Nephron (organoid): Measurements from ENCODE around the gene POMT2.

Experiments
- H3K27ac Mint-ChIP-seq, 3 experiments: 2 replicates each; pipeline ENCODE4 v1.8.0; 2020; ENCODE audit warnings: mixed read lengths in 3 of 3, mild to moderate bottlenecking in 2 of 3, moderate library complexity in 1 of 3
- H3K27me3 Mint-ChIP-seq: 2 replicates; pipeline ENCODE4 v1.8.0; 2021; ENCODE audit warnings: low read depth, mild to moderate bottlenecking, moderate library complexity, mixed read lengths
- H3K36me3 Mint-ChIP-seq: 2 replicates; pipeline ENCODE4 v1.8.0; 2020; ENCODE audit warnings: low read depth, mixed read lengths
- H3K4me1 Mint-ChIP-seq: 2 replicates; pipeline ENCODE4 v1.8.0; 2020; ENCODE audit warnings: mixed read lengths
- H3K4me3 Mint-ChIP-seq, 3 experiments: 2 replicates each; pipeline ENCODE4 v1.8.0; 2020; ENCODE audit warnings: mild to moderate bottlenecking in 3 of 3, mixed read lengths in 3 of 3, moderate library complexity in 2 of 3
- H3K9me3 Mint-ChIP-seq: 2 replicates; pipeline ENCODE4 v1.8.0; 2020; ENCODE audit warnings: mixed read lengths
- TF ChIP-seq, protein P1 (sequence below), 3 experiments: fragments of 200-600 bp; sonication (generic); IDR thresholded peaks; one replicate each; pipeline ENCODE4 v1.5.0; 2021; ENCODE audit warnings: antibody characterized with exemption in 3 of 3; ENCODE audit not compliant: unreplicated experiment in 3 of 3

POMT2 gene

DNA sequence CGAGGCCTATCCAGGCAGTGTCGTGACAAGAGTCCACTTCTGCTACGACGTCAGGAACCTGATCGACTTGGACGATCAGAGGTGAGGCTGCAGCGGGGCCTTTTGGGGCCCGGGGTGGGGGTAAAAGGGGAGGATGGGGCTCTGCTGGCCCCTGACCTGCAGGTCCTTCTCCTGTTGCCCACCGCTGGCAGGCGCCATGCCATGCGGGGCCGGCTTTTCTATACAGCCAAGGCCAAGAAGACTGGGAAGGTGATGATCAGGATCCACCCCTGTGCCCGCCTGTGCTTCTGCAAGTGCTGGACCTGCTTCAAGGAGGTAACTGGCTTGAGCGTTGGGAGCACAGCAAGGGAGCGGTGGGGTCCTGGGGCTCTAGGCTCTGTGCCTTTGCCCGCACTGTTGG, 81.3 kb downstream of the POMT2 start:
- no peak overlapping the region for H3K4me3 Mint-ChIP-seq
- H3K36me3 Mint-ChIP-seq, result no peaks in the 10 kb centered on the region
- H3K27me3 Mint-ChIP-seq, result peaks cover 11% of the 10 kb centered on the region
- no peak overlapping the region for H3K27ac Mint-ChIP-seq
- no peaks in the 10 kb centered on the region for H3K9me3 Mint-ChIP-seq
- TF ChIP-seq, protein P1, sequence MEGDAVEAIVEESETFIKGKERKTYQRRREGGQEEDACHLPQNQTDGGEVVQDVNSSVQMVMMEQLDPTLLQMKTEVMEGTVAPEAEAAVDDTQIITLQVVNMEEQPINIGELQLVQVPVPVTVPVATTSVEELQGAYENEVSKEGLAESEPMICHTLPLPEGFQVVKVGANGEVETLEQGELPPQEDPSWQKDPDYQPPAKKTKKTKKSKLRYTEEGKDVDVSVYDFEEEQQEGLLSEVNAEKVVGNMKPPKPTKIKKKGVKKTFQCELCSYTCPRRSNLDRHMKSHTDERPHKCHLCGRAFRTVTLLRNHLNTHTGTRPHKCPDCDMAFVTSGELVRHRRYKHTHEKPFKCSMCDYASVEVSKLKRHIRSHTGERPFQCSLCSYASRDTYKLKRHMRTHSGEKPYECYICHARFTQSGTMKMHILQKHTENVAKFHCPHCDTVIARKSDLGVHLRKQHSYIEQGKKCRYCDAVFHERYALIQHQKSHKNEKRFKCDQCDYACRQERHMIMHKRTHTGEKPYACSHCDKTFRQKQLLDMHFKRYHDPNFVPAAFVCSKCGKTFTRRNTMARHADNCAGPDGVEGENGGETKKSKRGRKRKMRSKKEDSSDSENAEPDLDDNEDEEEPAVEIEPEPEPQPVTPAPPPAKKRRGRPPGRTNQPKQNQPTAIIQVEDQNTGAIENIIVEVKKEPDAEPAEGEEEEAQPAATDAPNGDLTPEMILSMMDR (IDR thresholded peaks at IDR 0.05; ENCODE audit: unreplicated experiment in 3 of 3), result no peak
- H3K4me1 Mint-ChIP-seq, result no peaks in the 10 kb centered on the region

DNA sequence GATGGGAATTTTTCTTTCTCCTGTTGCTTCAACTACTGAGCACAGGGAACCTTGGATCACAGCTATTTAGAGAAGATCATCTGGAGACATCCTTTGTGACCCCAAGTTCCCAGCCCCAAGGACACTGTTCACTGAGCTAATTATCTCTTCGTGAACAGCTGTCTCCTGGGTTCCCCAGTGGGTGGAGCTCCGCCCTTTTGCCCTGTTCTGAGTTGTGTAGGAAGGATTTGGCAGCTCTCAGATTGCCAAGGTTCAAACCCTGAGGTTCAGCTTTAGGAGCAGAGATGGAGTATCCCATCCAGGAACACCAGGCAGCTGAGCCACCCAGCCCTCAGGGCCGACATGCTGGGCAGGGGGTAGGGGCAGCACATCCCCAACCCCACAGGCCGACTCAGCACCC, 81.7 kb downstream of the POMT2 start:
- H3K9me3 Mint-ChIP-seq, result no peaks in the 10 kb centered on the region
- no peak overlapping the region for H3K4me3 Mint-ChIP-seq

DNA sequence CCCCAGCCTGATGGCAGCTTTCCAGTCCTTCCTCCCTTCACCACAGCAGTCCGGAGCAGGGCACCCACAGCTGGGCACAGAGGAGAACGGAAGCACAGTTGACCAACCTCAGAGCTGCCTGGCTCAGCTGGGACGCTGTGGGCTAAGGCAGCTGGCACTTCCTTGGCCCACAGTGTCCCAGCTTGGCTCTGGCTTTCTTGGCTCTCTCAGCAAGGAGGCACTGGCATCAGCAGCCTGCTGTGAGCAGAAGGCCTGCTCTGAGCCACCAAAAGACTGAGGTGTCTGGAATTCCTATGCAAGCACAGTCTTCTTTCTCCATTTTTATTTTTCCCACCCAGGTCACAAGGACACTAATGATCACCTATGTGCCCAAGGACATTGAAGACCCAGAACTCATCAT, 82.3 kb downstream of the POMT2 start:
- no peaks in the 10 kb centered on the region for H3K9me3 Mint-ChIP-seq
- H3K27ac Mint-ChIP-seq, result no peak overlapping the region
- no peaks in the 10 kb centered on the region for H3K36me3 Mint-ChIP-seq
- H3K4me3 Mint-ChIP-seq, result no peak overlapping the region
- no peaks in the 10 kb centered on the region for H3K4me1 Mint-ChIP-seq
- peaks cover 12% of the 10 kb centered on the region for H3K27me3 Mint-ChIP-seq
- TF ChIP-seq, protein P1 (IDR thresholded peaks at IDR 0.05; ENCODE audit: unreplicated experiment in 3 of 3), result no peak

More for the DNA sequence above, 81.7 kb downstream of the POMT2 start:
- no peak overlapping the region for H3K27ac Mint-ChIP-seq
- no peaks in the 10 kb centered on the region for H3K4me1 Mint-ChIP-seq
- TF ChIP-seq, protein P1 (IDR thresholded peaks at IDR 0.05; ENCODE audit: unreplicated experiment in 3 of 3), result no peak
- H3K36me3 Mint-ChIP-seq, result no peaks in the 10 kb centered on the region
- peaks cover 11% of the 10 kb centered on the region for H3K27me3 Mint-ChIP-seq

DNA sequence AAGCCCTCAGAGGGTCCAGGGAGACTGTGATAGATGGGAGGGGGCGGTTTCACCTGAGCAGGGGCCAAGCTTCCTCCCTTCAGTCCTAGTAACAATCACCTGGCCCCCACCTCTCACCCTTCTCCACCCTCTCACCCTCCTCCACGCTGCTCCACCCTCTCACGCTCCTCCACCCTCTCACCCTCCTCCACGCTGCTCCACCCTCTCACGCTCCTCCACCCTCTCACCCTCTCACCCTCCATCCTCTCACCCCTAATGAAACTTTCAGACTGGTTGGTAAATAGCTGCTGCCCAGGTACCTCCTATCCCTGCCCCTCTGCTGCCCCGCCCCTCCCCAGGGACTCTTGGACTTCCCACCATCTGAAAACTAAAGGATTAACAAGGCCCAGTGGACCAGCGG, 83.9 kb downstream of the POMT2 start:
- no peaks in the 10 kb centered on the region for H3K4me1 Mint-ChIP-seq
- H3K36me3 Mint-ChIP-seq, result no peaks in the 10 kb centered on the region
- TF ChIP-seq, protein P1 (IDR thresholded peaks at IDR 0.05; ENCODE audit: unreplicated experiment in 3 of 3), result no peak
- no peak overlapping the region for H3K27ac Mint-ChIP-seq
- H3K9me3 Mint-ChIP-seq, result peaks cover under 1% of the 10 kb centered on the region
- H3K27me3 Mint-ChIP-seq, result peaks cover 13% of the 10 kb centered on the region
- no peak overlapping the region for H3K4me3 Mint-ChIP-seq

DNA sequence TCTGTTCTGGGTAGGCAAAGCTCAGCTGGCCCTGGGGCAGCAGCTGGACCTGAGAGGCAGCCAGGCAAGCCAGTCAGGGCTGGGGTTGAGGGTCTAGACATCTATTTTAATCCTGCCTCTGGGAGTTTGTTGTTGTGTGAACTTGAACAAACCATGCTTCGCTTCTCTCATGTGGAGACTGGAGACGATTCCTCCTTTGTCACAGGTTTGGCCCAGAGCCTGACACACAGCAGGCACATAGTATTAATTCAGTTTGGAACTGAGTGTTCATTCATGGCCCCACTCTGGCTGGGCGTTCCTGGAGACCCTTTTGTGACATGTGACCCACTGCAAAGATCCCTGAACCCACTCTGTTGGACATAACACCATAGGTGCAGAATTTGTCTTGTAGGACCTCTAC, 89.0 kb downstream of the POMT2 start:
- peaks cover 11% of the 10 kb centered on the region for H3K27me3 Mint-ChIP-seq
- H3K4me3 Mint-ChIP-seq, result no peak overlapping the region
- TF ChIP-seq, protein P1 (IDR thresholded peaks at IDR 0.05; ENCODE audit: unreplicated experiment in 3 of 3), result no peak
- no peaks in the 10 kb centered on the region for H3K4me1 Mint-ChIP-seq
- no peaks in the 10 kb centered on the region for H3K36me3 Mint-ChIP-seq
- H3K9me3 Mint-ChIP-seq, result peaks cover 5% of the 10 kb centered on the region
- H3K27ac Mint-ChIP-seq, result no peak overlapping the region

DNA sequence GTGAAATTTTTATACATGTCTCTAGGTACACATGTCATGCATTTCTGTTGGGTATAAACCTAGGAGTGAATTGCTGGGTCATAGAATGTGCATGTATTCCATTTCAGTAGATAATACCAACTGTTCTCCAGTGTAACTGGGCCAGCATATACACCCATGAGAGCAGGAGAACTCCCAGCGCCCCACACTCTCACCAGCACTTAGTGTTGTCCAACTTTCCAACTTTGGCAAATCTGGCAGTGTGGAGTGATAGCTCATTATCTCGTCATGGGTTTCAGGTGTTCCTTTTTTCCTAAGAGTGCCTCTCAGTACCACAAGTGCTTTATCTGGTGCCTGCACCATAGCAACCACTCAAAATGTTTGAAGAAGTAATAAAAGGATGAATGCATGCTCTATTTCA, 89.8 kb downstream of the POMT2 start:
- Mint-ChIP-seq H3K36me3 (no peaks in the 10 kb centered on the region), H3K27me3 (peaks cover 15% of the 10 kb centered on the region), H3K4me1 (no peaks in the 10 kb centered on the region), H3K4me3 (no peak overlapping the region), H3K9me3 (peaks cover 5% of the 10 kb centered on the region), H3K27ac (no peak overlapping the region)
- TF ChIP-seq, protein P1 (IDR thresholded peaks at IDR 0.05; ENCODE audit: unreplicated experiment in 3 of 3), result no peak
